Activated naive CD4-positive, alpha-beta T cell treated with anti-CD3 and anti-CD28 coated beads for 36 hours (primary cell): Measurements from ENCODE around the gene CAMK2D. TPM values are rescaled to one million over a fixed set of nuclear protein-coding genes. Genes with fewer than 3 reads are reported as not detected.

Experiments used
- CTCF ChIA-PET: fragments of 350-600 bp; sonication (Branson Sonifier 250); formaldehyde crosslinking; loops from one replicate; lab custom pipeline; 2021; ENCODE audit warnings: antibody characterized with exemption; lab: Charles Lee
- DNase-seq: peaks from one replicate; pipeline ENCODE4 v3.0.0-alpha.2; 2020
- H3K27ac Mint-ChIP-seq: one replicate; pipeline ENCODE4 v1.8.0; 2021; ENCODE audit warnings: mild to moderate bottlenecking, mixed read lengths
- H3K27me3 Mint-ChIP-seq: one replicate; pipeline ENCODE4 v1.8.0; 2021; ENCODE audit warnings: low read depth, mixed read lengths
- H3K36me3 Mint-ChIP-seq: one replicate; pipeline ENCODE4 v1.8.0; 2021; ENCODE audit warnings: low read depth, mixed read lengths
- H3K4me1 Mint-ChIP-seq: one replicate; pipeline ENCODE4 v1.8.0; 2021; ENCODE audit warnings: low read depth, mixed read lengths
- H3K4me3 Mint-ChIP-seq: one replicate; pipeline ENCODE4 v1.8.0; 2021; ENCODE audit warnings: mild to moderate bottlenecking, moderate library complexity, mixed read lengths
- H3K9me3 Mint-ChIP-seq: one replicate; pipeline ENCODE4 v1.8.0; 2021; ENCODE audit warnings: mixed read lengths
- intact Hi-C: fragments of 100-400 bp; cut with micrococcal nuclease; formaldehyde crosslinking; loops from one replicate; pipeline ENCODE4 v1.15.1; 2023
- total RNA-seq, 2 experiments: library from RNA; stranded (reverse); gene quantifications; one replicate each; pipeline ENCODE4 v1.2.3, GENCODE V29; 2021

The CAMK2D gene
- total RNA-seq, 2 experiments from 2014 or later: 75.7 to 78.3 TPM

DNA sequence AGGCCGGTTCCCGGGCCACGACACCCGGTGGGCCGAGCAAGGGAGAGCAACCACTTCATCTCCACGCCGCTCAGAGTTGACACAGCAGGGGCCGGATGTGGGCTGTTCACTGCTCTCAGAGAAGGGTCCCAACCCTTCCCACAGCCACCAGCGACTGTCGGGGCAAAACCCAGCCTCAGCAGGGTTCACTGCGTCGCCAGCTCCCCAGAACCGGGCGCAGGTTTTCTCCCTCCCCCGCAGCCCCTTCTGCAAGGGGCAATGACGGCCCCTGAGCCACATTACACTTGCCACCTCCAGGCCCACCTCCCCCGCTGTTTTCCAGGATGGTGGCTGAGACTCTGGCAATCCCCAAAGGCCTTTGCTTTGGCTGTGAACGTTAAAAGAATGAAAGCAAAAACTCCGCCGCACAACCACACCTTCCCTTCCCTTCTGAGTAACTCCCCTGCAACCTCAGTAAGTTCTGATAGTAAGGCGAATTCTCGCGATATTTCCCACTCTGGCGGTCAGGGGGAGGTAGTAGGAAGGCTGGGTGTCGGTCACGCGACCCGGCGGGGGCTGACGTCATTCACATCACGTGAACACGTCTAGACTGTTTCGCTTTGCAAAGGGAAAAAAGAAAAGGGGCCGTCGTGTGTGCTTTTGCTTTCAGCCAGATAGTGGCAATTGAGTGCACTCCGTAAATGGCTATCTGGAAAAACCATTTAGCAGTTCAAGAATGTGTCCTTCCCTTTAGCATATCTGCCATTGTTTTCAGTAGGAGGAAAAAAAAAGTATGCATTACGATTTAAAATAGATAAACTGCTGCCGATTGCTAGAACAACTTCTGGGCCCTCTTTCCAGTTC lies 869 bp upstream of the CAMK2D start:
- H3K4me1 Mint-ChIP-seq: peaks cover 36% of the 10 kb centered on the region
- CTCF ChIA-PET: interaction anchor here (0.7 to 0.8 kb wide), 2 partner anchors 62 to 368 kb away, joined by 3 read pairs; no protein-coding TSS in a partner anchor
- H3K9me3 Mint-ChIP-seq: no peaks in the 10 kb centered on the region
- H3K36me3 Mint-ChIP-seq: peaks cover 24% of the 10 kb centered on the region
- intact Hi-C loops: loop anchor here (1.0 to 10.0 kb wide), 21 partner anchors 32 to 1478 kb away; partner anchors contain the start of gene TIFA
- no peaks in the 10 kb centered on the region for H3K27me3 Mint-ChIP-seq
- H3K4me3 Mint-ChIP-seq: peak overlapping the region; percentile 95
- peak; percentile 100 for DNase-seq
- H3K27ac Mint-ChIP-seq: peak overlapping the region; percentile 99

DNA sequence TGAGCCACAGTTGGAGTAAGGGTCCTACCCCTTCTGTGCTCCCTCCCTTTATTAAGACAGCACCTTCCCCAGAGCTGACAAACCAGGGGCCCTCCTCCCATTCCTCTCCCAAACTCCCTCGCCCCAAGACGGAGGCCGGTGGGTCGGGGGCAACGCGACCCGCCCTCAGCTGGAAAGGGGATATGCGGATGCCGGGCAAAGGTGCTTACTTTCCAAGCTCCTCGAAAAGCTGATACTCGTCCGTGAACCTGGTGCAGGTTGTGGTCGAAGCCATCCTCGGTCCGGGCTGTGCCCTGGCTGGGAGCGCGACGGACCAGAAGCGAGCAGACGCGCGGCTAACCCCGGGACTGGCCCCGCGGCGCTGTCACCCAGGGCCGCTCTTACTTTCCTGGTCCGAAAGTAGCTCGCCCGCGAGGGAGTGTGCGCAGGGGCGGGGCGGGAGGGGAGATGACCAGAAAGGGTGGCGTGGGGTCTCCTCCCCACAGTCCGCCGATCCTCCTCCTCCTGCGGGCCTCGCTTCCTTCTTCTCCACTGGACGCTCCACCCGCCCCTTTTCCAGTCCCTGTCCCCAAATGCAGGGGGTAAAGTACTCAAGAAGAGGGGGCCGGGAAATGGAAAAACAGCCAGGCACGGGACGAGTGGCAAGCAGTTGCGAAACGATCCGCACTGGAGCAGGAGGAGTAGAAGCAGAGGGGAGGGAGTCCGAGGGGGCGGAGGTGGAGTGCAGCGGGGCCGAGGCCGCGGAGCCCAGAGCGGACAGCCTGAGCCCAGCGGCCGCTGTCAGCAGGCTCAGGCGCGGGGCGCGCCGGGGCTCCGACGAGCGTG lies 531 bp downstream of the CAMK2D start:
- DNase-seq: peak; percentile 55
- H3K27ac Mint-ChIP-seq: peak overlapping the region; percentile 99
- peak overlapping the region; percentile 95 for H3K4me3 Mint-ChIP-seq
- peaks cover 40% of the 10 kb centered on the region for H3K4me1 Mint-ChIP-seq
- CTCF ChIA-PET: interaction anchor here (0.7 to 1.0 kb wide), 3 partner anchors 203 to 213 kb away, joined by 3 to 4 read pairs (median 3); no protein-coding TSS in a partner anchor
- H3K9me3 Mint-ChIP-seq: no peaks in the 10 kb centered on the region
- peaks cover 29% of the 10 kb centered on the region for H3K36me3 Mint-ChIP-seq
- intact Hi-C loops: loop anchor here (1.0 to 10.0 kb wide), 4 partner anchors 621 to 1476 kb away; partner anchors contain the start of genes LARP7 and TIFA
- no peaks in the 10 kb centered on the region for H3K27me3 Mint-ChIP-seq

DNA sequence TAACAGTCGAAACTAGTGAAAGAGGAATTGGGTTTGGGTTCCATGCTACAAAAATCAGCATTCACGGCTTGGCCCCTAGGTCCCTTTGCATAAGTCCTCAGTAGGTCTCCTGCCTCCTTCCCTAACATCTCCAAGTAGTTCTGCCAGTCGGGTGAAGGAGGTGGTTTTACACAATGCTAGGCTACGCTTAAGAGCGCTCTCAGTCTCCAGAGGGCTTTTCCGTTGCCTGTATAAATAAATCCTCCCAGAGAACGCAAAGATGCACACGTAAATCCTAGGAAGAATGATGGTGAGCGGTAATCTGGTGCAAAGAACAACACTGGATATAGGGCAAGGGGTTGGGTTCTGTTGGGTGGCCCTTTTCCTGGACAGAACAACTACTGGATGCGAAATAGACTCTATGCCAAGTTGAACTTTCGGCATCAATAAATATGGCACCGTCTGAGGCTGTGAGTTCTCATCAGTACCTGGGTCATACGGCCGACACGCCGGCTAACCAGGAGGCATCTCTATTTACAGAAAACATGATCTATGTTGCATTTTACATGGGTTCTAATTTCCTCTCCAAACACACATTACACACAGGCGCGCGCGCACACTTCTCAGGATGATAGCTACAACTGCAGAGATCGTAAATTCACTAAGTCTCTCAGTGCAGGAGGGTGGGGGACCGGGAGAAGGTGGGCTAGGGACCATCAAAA lies 1.3 kb downstream of the CAMK2D start:
- peak overlapping the region; percentile 99 for H3K27ac Mint-ChIP-seq
- peak overlapping the region; percentile 95 for H3K4me3 Mint-ChIP-seq
- CTCF ChIA-PET: interaction anchor here (0.7 to 1.0 kb wide), 3 partner anchors 203 to 213 kb away, joined by 3 to 4 read pairs (median 3); no protein-coding TSS in a partner anchor
- H3K27me3 Mint-ChIP-seq: no peaks in the 10 kb centered on the region
- peak; percentile 47 for DNase-seq
- intact Hi-C loops: loop anchor here (5.0 to 10.0 kb wide), 3 partner anchors 622 to 1475 kb away; partner anchors contain the start of gene TIFA
- peaks cover 29% of the 10 kb centered on the region for H3K36me3 Mint-ChIP-seq
- no peaks in the 10 kb centered on the region for H3K9me3 Mint-ChIP-seq
- H3K4me1 Mint-ChIP-seq: peaks cover 42% of the 10 kb centered on the region

GRCh38 chr4:113759696-113760093 lies 1.8 kb downstream of the CAMK2D start:
- peak overlapping the region; percentile 95 for H3K4me3 Mint-ChIP-seq
- CTCF ChIA-PET: no interaction called here
- H3K36me3 Mint-ChIP-seq: peaks cover 33% of the 10 kb centered on the region
- intact Hi-C loops: loop anchor here (5.0 to 10.0 kb wide), 4 partner anchors 62 to 1475 kb away; partner anchors contain the start of gene TIFA
- peaks cover 45% of the 10 kb centered on the region for H3K4me1 Mint-ChIP-seq
- H3K9me3 Mint-ChIP-seq: no peaks in the 10 kb centered on the region
- H3K27ac Mint-ChIP-seq: peak overlapping the region; percentile 99
- no peak for DNase-seq
- no peaks in the 10 kb centered on the region for H3K27me3 Mint-ChIP-seq

- intact Hi-C loops: loop anchor here (5.0 kb wide), 1 partner anchor 61 kb away; no protein-coding TSS in a partner anchor
- Mint-ChIP-seq H3K4me3 (peak overlapping the region; percentile 95), H3K27me3 (no peaks in the 10 kb centered on the region), H3K9me3 (no peaks in the 10 kb centered on the region), H3K4me1 (peaks cover 44% of the 10 kb centered on the region), H3K27ac (peak overlapping the region; percentile 99), H3K36me3 (peaks cover 33% of the 10 kb centered on the region)
- DNase-seq: no peak
- CTCF ChIA-PET: interaction anchor here (0.6 to 1.2 kb wide), 4 partner anchors 26 to 219 kb away, joined by 3 read pairs; no protein-coding TSS in a partner anchor
Observed at GRCh38 chr4:113758372-113758771, 3.2 kb downstream of the CAMK2D start.

- intact Hi-C loops: loop anchor here (5.0 kb wide), 1 partner anchor 60 kb away; no protein-coding TSS in a partner anchor
- DNase-seq: no peak
- H3K4me1 Mint-ChIP-seq: peaks cover 45% of the 10 kb centered on the region
- no peaks in the 10 kb centered on the region for H3K9me3 Mint-ChIP-seq
- peak overlapping the region; percentile 99 for H3K27ac Mint-ChIP-seq
- peaks cover 38% of the 10 kb centered on the region for H3K36me3 Mint-ChIP-seq
- no peaks in the 10 kb centered on the region for H3K27me3 Mint-ChIP-seq
- CTCF ChIA-PET: no interaction called here
- peak overlapping the region; percentile 95 for H3K4me3 Mint-ChIP-seq
Observed at GRCh38 chr4:113757486-113757885, 4.1 kb downstream of the CAMK2D start.

GRCh38 chr4:113756005-113756410 lies 5.5 kb downstream of the CAMK2D start:
- no peaks in the 10 kb centered on the region for H3K27me3 Mint-ChIP-seq
- H3K4me1 Mint-ChIP-seq: peaks cover 47% of the 10 kb centered on the region
- H3K27ac Mint-ChIP-seq: no peak overlapping the region
- no peak overlapping the region for H3K4me3 Mint-ChIP-seq
- intact Hi-C loops: loop anchor here (1.0 to 5.0 kb wide), 6 partner anchors 11 to 372 kb away; no protein-coding TSS in a partner anchor
- no peaks in the 10 kb centered on the region for H3K9me3 Mint-ChIP-seq
- DNase-seq: no peak
- H3K36me3 Mint-ChIP-seq: peaks cover 42% of the 10 kb centered on the region
- CTCF ChIA-PET: no interaction called here

DNA sequence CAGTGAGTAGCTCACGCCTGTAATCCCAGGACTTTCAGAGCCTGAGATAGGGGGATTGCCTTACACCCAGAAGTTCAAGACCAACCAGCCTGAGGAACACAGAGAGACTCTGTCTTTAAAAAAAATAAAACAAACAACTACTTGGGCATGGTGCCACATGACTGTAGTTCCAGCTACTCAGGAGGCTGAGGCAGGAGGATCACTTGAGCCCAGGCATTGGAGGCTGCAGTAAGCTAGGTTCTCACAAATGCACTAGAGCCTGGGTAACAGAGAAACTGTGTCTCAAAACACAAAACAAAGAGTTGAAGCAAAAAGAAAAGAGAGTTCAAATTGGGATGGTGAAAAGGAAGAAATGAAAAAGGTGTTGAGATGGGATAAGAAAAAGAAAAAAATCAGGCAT lies 10.8 kb downstream of the CAMK2D start:
- no peaks in the 10 kb centered on the region for H3K27me3 Mint-ChIP-seq
- peaks cover 39% of the 10 kb centered on the region for H3K4me1 Mint-ChIP-seq
- H3K4me3 Mint-ChIP-seq: no peak overlapping the region
- peaks cover 34% of the 10 kb centered on the region for H3K36me3 Mint-ChIP-seq
- intact Hi-C loops: no loop called here
- DNase-seq: no peak
- H3K9me3 Mint-ChIP-seq: no peaks in the 10 kb centered on the region
- no peak overlapping the region for H3K27ac Mint-ChIP-seq
- CTCF ChIA-PET: interaction anchor here (1.4 kb wide), 1 partner anchor 203 kb away, joined by 4 read pairs; no protein-coding TSS in a partner anchor

GRCh38 chr4:113750296-113750695 lies 11.2 kb downstream of the CAMK2D start:
- CTCF ChIA-PET: interaction anchor here (1.4 kb wide), 1 partner anchor 203 kb away, joined by 4 read pairs; no protein-coding TSS in a partner anchor
- DNase-seq: no peak
- Mint-ChIP-seq H3K27ac (no peak overlapping the region), H3K27me3 (no peaks in the 10 kb centered on the region), H3K4me3 (no peak overlapping the region), H3K36me3 (peaks cover 35% of the 10 kb centered on the region), H3K9me3 (no peaks in the 10 kb centered on the region), H3K4me1 (peaks cover 36% of the 10 kb centered on the region)
- intact Hi-C loops: no loop called here

DNA sequence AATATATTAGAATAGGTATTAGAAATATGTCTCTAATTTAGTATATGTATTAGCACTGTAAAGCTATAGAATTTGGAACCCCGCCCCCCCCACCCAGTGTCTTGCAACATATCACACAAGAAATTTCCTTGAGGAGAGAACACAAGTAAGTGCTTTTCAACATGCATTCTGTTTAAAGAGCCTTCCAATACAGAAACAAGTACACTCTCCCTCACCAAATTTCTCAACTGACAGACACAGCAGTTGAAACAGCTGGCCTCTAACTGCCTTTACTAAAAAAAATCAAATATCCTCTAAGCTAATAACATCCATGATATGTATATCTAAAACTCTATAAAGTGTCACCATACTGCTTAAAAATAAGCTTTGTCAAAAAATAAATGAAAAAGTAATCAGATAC lies 12.4 kb downstream of the CAMK2D start:
- CTCF ChIA-PET: no interaction called here
- Mint-ChIP-seq H3K4me3 (no peak overlapping the region), H3K36me3 (peaks cover 31% of the 10 kb centered on the region), H3K27ac (no peak overlapping the region), H3K27me3 (no peaks in the 10 kb centered on the region), H3K4me1 (peaks cover 32% of the 10 kb centered on the region), H3K9me3 (no peaks in the 10 kb centered on the region)
- intact Hi-C loops: no loop called here
- no peak for DNase-seq

GRCh38 chr4:113747949-113748348 lies 13.6 kb downstream of the CAMK2D start:
- DNase-seq: no peak
- intact Hi-C loops: no loop called here
- CTCF ChIA-PET: no interaction called here
- Mint-ChIP-seq H3K4me3 (no peak overlapping the region), H3K36me3 (peaks cover 31% of the 10 kb centered on the region), H3K4me1 (peaks cover 29% of the 10 kb centered on the region), H3K27me3 (no peaks in the 10 kb centered on the region), H3K27ac (no peak overlapping the region), H3K9me3 (no peaks in the 10 kb centered on the region)
